ENCODE measurements around the gene C1QL1. TPM values are rescaled to one million over a fixed set of nuclear protein-coding genes. Genes with fewer than 3 reads are reported as not detected.

C1QL1 gene
- total RNA-seq, 1 donor from 2014 or later: not detected

DNA sequence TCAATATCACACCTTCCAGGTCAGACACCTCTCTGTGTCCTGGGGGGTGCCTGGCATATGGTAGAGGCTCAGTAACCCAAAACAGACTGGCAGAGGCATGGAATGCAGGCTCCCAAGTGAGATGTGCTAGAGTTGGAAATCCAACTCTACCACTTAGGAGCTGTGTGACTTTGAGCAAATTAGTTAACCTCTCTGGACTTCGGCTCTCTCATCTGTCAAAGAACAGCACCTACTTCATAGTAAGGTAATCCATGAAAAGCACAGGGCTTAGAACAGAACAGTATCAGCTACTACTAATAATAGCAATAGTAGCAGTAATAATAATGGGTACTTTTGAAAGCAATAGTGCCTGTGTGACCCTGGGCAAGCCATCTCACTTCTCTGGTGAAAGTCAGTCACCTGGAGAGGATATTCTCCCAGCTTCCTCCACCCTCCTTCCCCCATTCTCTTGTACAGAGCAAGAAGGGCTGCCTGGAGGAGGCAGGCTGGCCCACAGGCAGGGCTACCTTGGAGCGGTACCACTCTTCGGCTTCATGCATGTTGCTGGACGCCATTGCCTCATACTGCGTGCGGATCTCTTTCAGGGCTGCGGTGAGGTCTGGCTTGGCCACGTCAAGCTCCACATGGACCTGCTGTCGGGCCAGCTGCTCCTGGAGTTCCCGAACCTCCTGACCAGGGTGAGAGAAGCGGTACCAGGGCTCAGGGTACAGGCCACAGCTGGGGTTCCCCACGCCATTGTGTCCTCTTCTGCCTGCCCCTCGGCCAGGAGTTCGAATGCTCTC lies 55.1 kb downstream of the C1QL1 start:
- peaks cover 20% of the 10 kb centered on the region for H3K27me3 Mint-ChIP-seq (ENCODE audit: insufficient read depth, low read depth)
- H3K4me3 Mint-ChIP-seq: no peak overlapping the region
- Histone ChIP-seq H3F3A (ENCODE audit: low read depth) (no peaks in the 10 kb centered on the region), H2AFZ (replicated peaks) (no peak overlapping the region), H4K20me1 (ENCODE audit: low read depth) (no peaks in the 10 kb centered on the region), H3K36me3 (no peaks in the 10 kb centered on the region), H3K79me2 (ENCODE audit: low read depth) (no peaks in the 10 kb centered on the region), H3K4me1 (peaks cover 4% of the 10 kb centered on the region), H3K4me2 (no peak overlapping the region), H3K9me3 (ENCODE audit: low read depth) (no peaks in the 10 kb centered on the region), H3K27me3 (peaks cover 45% of the 10 kb centered on the region), H3K4me3 (no peak overlapping the region), H3K9ac (no peak overlapping the region), H3K27ac (no peak overlapping the region)
- H3K36me3 Mint-ChIP-seq: no peaks in the 10 kb centered on the region
- DNase-seq (ENCODE audit: low spot score): no peak
- no peaks in the 10 kb centered on the region for H3K9me3 Mint-ChIP-seq
- H3K4me1 Mint-ChIP-seq: peaks cover 19% of the 10 kb centered on the region
- H3K27ac Mint-ChIP-seq: peak overlapping the region; percentile 1
- TF ChIP-seq EZH2 (IDR thresholded peaks at IDR 0.05) (no peak), EZH2phosphoT487 (IDR thresholded peaks at IDR 0.05) (no peak)
- TF ChIP-seq, protein P1, sequence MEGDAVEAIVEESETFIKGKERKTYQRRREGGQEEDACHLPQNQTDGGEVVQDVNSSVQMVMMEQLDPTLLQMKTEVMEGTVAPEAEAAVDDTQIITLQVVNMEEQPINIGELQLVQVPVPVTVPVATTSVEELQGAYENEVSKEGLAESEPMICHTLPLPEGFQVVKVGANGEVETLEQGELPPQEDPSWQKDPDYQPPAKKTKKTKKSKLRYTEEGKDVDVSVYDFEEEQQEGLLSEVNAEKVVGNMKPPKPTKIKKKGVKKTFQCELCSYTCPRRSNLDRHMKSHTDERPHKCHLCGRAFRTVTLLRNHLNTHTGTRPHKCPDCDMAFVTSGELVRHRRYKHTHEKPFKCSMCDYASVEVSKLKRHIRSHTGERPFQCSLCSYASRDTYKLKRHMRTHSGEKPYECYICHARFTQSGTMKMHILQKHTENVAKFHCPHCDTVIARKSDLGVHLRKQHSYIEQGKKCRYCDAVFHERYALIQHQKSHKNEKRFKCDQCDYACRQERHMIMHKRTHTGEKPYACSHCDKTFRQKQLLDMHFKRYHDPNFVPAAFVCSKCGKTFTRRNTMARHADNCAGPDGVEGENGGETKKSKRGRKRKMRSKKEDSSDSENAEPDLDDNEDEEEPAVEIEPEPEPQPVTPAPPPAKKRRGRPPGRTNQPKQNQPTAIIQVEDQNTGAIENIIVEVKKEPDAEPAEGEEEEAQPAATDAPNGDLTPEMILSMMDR (IDR thresholded peaks at IDR 0.05): no peak

DNA sequence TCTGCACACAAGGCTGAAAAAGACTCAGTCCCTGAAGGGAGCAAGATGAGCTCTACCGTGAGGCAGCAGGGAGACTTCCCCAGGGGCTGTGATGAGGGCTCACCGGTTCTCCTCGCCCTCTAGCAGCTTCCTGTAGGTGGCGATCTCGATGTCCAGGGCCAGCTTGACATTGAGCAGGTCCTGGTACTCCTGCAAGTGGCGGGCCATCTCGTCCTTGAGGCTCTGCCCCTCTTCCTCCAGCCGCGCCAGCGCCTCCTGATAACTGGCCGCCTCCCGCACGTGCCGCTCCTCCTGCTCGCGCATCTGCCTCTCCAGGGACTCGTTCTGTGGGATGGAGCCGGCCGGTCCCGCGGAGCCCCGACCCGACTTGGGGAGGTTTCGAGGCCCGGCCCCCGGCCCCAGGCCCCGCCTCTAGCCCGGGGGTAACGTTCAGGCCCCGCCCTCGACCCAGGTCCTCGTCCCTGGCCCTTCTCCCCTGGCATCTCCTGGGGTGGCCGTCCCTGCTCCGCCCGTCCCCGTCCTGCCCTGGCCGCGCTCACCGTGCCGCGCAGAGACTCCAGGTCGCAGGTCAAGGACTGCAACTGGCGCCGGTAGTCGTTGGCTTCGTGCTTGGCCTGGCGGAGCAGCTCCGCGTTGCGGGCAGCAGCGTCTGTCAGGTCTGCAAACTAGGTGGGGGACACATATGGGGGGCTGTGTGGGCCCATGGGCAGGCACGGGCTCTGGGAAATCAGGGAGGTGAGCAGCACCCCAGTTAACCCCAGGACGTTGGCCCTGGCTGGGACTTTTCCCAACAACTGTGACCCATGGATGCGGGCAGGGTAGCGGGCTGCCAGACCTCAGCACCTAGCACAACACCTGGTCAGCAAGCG lies 56.7 kb downstream of the C1QL1 start:
- Mint-ChIP-seq H3K27me3 (ENCODE audit: insufficient read depth, low read depth) (peaks cover 20% of the 10 kb centered on the region), H3K4me3 (peak overlapping the region; percentile 52), H3K4me1 (peaks cover 22% of the 10 kb centered on the region), H3K36me3 (no peaks in the 10 kb centered on the region), H3K9me3 (no peaks in the 10 kb centered on the region), H3K27ac (no peak overlapping the region)
- Histone ChIP-seq H3K9me3 (ENCODE audit: low read depth) (no peaks in the 10 kb centered on the region), H3K79me2 (ENCODE audit: low read depth) (no peaks in the 10 kb centered on the region), H3K27ac (no peak overlapping the region), H3K4me1 (peaks cover 4% of the 10 kb centered on the region), H3K36me3 (no peaks in the 10 kb centered on the region), H3K4me3 (peak overlapping the region; percentile 43), H3K4me2 (peak overlapping the region; percentile 78), H3F3A (ENCODE audit: low read depth) (no peaks in the 10 kb centered on the region), H3K27me3 (peaks cover 45% of the 10 kb centered on the region), H3K9ac (no peak overlapping the region), H2AFZ (replicated peaks) (peak overlapping the region; percentile 66), H4K20me1 (ENCODE audit: low read depth) (no peaks in the 10 kb centered on the region)
- DNase-seq (ENCODE audit: low spot score): peak; percentile 84
- TF ChIP-seq, protein P1 (IDR thresholded peaks at IDR 0.05): peak; percentile 60
- TF ChIP-seq EZH2 (IDR thresholded peaks at IDR 0.05) (peak; percentile 74), EZH2phosphoT487 (IDR thresholded peaks at IDR 0.05) (peak; percentile 30)

DNA sequence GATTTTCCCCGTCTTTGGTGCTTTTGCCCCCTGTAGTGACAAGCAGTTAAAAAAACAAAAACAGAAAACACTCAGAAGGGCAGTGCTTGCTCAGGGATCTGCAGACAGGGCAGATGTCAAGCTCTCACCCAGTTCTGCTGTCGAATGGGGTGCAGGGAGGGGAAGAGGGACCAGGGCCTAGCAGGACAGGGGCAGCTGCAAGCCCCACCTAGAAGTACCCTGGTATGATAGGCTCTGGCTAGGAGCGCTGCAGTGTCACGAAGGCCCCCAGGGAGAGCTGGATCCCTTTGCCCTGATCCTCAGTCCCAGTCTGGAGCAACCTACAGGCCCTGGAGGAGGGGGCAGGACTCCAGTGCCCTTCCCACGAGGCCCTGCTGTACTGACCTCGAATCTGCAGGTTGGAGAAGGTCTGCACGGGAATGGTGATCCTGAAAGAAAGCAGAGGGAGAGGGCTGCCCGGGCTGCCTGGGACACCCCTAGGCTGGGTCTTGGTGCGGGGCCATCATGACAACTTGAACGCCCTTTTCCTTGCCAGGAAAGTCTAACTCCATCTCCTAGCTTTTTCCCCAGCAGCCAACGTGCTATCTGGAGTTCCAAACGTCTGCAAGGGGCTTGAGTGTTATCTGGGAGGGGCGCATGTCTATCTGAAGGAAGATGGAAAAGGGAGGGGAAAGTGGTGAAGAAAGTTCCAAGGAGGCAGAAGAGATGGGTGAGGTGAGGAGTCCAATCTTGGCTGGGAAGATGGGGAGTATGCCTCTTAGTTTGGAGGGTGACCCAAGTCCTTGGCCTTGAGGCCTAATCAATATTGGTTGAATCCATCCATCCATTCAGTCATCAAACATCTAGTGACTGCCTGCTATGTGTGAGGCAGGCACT lies 57.6 kb downstream of the C1QL1 start:
- no peaks in the 10 kb centered on the region for H4K20me1 ChIP-seq (ENCODE audit: low read depth)
- H3K9ac ChIP-seq: no peak overlapping the region
- no peaks in the 10 kb centered on the region for H3K9me3 ChIP-seq (ENCODE audit: low read depth)
- H3K27me3 ChIP-seq: peaks cover 45% of the 10 kb centered on the region
- Mint-ChIP-seq H3K27me3 (ENCODE audit: insufficient read depth, low read depth) (peaks cover 20% of the 10 kb centered on the region), H3K36me3 (no peaks in the 10 kb centered on the region), H3K4me1 (peaks cover 22% of the 10 kb centered on the region), H3K9me3 (no peaks in the 10 kb centered on the region), H3K27ac (no peak overlapping the region), H3K4me3 (peak overlapping the region; percentile 52)
- TF ChIP-seq, protein P1 (IDR thresholded peaks at IDR 0.05): no peak
- TF ChIP-seq EZH2phosphoT487 (IDR thresholded peaks at IDR 0.05) (no peak), EZH2 (IDR thresholded peaks at IDR 0.05) (no peak)
- DNase-seq (ENCODE audit: low spot score): no peak
- H2AFZ ChIP-seq (replicated peaks): no peak overlapping the region
- H3K36me3 ChIP-seq: no peaks in the 10 kb centered on the region
- H3K79me2 ChIP-seq (ENCODE audit: low read depth): no peaks in the 10 kb centered on the region
- peak overlapping the region; percentile 43 for H3K4me3 ChIP-seq
- H3K27ac ChIP-seq: no peak overlapping the region
- H3K4me1 ChIP-seq: no peaks in the 10 kb centered on the region
- H3F3A ChIP-seq (ENCODE audit: low read depth): no peaks in the 10 kb centered on the region
- H3K4me2 ChIP-seq: peak overlapping the region; percentile 78

Measured in neural progenitor cell (in vitro differentiated cells).